ENCODE results near the gene RHOBTB3.

DNA sequence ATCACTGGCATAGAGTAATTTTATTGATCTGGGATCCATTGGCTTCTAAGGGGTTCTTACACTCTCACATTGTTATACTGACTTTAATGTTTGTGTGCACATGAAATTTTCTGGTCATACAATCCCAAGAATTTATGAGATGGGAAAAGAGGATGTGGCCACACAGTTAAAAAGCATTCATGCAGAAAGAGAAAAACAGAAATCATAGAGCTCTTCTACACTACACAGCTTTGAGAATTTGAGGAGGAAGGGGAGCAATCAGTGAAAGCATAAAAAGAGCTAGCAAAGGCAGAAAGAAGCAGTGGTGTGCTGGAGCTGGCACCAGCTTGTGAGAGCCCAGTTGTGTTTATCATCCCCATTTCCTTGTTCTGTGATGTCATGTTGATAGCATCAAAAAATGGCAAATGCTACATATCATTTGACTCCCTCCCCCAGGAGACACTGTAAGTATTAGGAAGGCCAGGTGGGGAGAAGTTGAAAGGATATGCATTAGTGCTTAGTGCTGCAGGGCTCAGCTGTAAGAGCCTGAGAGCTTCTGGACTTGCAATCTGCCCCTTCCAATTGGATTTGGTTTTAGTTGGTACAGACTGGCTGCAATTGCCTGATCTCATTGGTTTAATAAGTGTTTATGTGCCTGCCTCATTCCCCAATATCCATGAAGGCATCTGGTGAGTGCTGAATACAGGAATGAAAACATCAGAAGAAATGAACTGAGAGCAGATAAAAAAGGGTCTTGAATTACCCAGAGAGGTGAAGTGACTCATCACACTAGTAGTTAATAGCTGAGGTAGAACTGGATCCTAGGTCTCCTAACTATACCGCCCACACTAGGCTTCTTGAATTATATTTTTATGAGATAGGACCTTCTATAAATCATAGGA is 30.9 kb downstream of the RHOBTB3 start:
- TF ChIP-seq, protein P1, sequence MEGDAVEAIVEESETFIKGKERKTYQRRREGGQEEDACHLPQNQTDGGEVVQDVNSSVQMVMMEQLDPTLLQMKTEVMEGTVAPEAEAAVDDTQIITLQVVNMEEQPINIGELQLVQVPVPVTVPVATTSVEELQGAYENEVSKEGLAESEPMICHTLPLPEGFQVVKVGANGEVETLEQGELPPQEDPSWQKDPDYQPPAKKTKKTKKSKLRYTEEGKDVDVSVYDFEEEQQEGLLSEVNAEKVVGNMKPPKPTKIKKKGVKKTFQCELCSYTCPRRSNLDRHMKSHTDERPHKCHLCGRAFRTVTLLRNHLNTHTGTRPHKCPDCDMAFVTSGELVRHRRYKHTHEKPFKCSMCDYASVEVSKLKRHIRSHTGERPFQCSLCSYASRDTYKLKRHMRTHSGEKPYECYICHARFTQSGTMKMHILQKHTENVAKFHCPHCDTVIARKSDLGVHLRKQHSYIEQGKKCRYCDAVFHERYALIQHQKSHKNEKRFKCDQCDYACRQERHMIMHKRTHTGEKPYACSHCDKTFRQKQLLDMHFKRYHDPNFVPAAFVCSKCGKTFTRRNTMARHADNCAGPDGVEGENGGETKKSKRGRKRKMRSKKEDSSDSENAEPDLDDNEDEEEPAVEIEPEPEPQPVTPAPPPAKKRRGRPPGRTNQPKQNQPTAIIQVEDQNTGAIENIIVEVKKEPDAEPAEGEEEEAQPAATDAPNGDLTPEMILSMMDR (IDR thresholded peaks at IDR 0.05), result no peak
- TF ChIP-seq POLR2A (IDR thresholded peaks at IDR 0.05), result no peak
- no peak for TF ChIP-seq POLR2AphosphoS5 (IDR thresholded peaks at IDR 0.05)
- TF ChIP-seq EP300 (IDR thresholded peaks at IDR 0.05), result no peak

All from stomach (tissue), 4 donors.